ENCODE data around the gene DNAAF5. TPM values are rescaled to one million over a fixed set of nuclear protein-coding genes. Genes with fewer than 3 reads are reported as not detected.

DNAAF5 gene
- total and polyA plus RNA-seq, 2 of the 4 experiments (the other 2 are of a cell fraction): 12.4 to 32.6 TPM

DNA sequence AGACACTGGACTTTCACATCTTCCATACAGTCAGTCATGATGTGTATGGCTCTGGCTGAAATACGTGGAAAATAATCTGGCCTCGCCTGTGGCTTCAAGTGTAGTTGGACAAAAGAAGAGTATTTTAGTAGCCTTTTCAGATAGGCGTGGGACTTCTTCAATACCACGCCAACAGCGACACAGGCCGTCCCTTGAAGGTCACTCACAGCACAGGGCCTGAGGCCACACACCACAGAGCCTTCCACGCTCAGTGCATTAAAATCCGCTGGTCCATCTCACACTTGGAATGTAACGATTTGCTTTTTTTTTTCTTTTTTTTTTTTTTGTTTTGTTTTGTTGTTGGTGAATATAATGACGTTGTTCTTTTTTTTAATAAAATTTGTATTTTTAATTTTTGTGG lies 54.0 kb downstream of the DNAAF5 start:
- Histone ChIP-seq H2AK9ac (replicated peaks; ENCODE audit: low read depth, low read length, poor library complexity) (no peak overlapping the region), H2BK120ac (ENCODE audit: low read depth, low read length) (no peak overlapping the region), H3K4ac (ENCODE audit: low read depth, low read length) (no peak overlapping the region), H3K9me1 (ENCODE audit: insufficient read depth, low read length) (peaks cover 3% of the 10 kb centered on the region; the same call in 1 of the 2 replicates), H3K4me3 (ENCODE audit: insufficient read depth, low read depth, low read length) (no peak overlapping the region), H3K36me3 (ENCODE audit: control insufficient read depth, insufficient read depth, low read length) (peaks cover 40% of the 10 kb centered on the region), H4K5ac (ENCODE audit: low read depth, low read length) (no peak overlapping the region), H3K14ac (replicated peaks; ENCODE audit: low read depth, low read length) (no peak overlapping the region), H3K27me3 (ENCODE audit: control insufficient read depth, insufficient read depth, low read length) (no peaks in the 10 kb centered on the region), H3K4me2 (ENCODE audit: low read depth, low read length) (no peak overlapping the region), H2AFZ (replicated peaks; ENCODE audit: low read length, poor library complexity) (no peak overlapping the region), H2BK20ac (ENCODE audit: low read depth, low read length) (no peak overlapping the region), H3K56ac (ENCODE audit: extremely low read depth, insufficient read depth, low read length) (no peak overlapping the region), H4K20me1 (ENCODE audit: insufficient read depth, low read length) (no peaks in the 10 kb centered on the region; the same call in 1 of the 2 replicates), H4K8ac (ENCODE audit: low read depth in 2 of 2, low read length in 2 of 2) (no peak overlapping the region), H3K79me1 (ENCODE audit: low read depth in 1 of 2, low read length in 2 of 2) (no peaks in the 10 kb centered on the region), H2BK15ac (ENCODE audit: low read depth, low read length) (no peak overlapping the region), H3K4me1 (ENCODE audit: control insufficient read depth, insufficient read depth, low read length) (peaks cover 11% of the 10 kb centered on the region), H3K23ac (ENCODE audit: low read depth, low read length) (no peak overlapping the region), H3K18ac (ENCODE audit: low read depth, low read length) (no peak overlapping the region), H3K9me3 (ENCODE audit: control insufficient read depth, insufficient read depth, low read length) (no peaks in the 10 kb centered on the region), H2BK5ac (ENCODE audit: low read depth, low read length, poor library complexity, severe bottlenecking) (no peak overlapping the region), H4K91ac (ENCODE audit: insufficient read depth, low read depth, low read length) (no peak overlapping the region), H3K27ac (ENCODE audit: insufficient read depth, low read length) (no peak overlapping the region), H2AK5ac (ENCODE audit: low read depth, low read length) (no peak overlapping the region), H3K9ac (ENCODE audit: low read depth, low read length) (no peak overlapping the region)
- POLR2A ChIA-PET (ENCODE audit: unreplicated experiment): no interaction called here
- in situ Hi-C loops (cut with MboI; ENCODE audit: low sequenced_read_pairs) (no loop called here), intact Hi-C loops (cut with micrococcal nuclease) (no loop called here), dilution Hi-C loops (cut with HindIII; ENCODE audit: low sequenced_read_pairs, unreplicated experiment) (no loop called here)
- DNase-seq: no peak
- no TSS peak for BruUV-seq (replicated peaks)
- CTCF ChIA-PET: no interaction called here
- no peak for ATAC-seq (ENCODE audit: low read depth)
- TF ChIP-seq RAD21 (IDR thresholded peaks at IDR 0.05; ENCODE audit: low read length) (no peak), RFX5 (IDR thresholded peaks at IDR 0.05; ENCODE audit: low read depth, low read length) (no peak), CEBPB (IDR thresholded peaks at IDR 0.05; ENCODE audit: low read depth, low read length) (no peak), SMC3 (IDR thresholded peaks at IDR 0.05; ENCODE audit: low read depth, low read length) (no peak), NFE2L2 (IDR thresholded peaks at IDR 0.05; ENCODE audit: low read depth, low read length) (no peak), CHD1 (IDR thresholded peaks at IDR 0.05; ENCODE audit: low read depth, low read length) (no peak), FOS (IDR thresholded peaks at IDR 0.05; ENCODE audit: low read depth, low read length) (no peak), POLR2A (IDR thresholded peaks at IDR 0.05; ENCODE audit: low read depth, low read length) (no peak), RCOR1 (IDR thresholded peaks at IDR 0.05; ENCODE audit: insufficient replicate concordance, low read length) (no peak), MAZ (IDR thresholded peaks at IDR 0.05; ENCODE audit: borderline replicate concordance, low read depth, low read length) (no peak)
- TF ChIP-seq, protein P1, sequence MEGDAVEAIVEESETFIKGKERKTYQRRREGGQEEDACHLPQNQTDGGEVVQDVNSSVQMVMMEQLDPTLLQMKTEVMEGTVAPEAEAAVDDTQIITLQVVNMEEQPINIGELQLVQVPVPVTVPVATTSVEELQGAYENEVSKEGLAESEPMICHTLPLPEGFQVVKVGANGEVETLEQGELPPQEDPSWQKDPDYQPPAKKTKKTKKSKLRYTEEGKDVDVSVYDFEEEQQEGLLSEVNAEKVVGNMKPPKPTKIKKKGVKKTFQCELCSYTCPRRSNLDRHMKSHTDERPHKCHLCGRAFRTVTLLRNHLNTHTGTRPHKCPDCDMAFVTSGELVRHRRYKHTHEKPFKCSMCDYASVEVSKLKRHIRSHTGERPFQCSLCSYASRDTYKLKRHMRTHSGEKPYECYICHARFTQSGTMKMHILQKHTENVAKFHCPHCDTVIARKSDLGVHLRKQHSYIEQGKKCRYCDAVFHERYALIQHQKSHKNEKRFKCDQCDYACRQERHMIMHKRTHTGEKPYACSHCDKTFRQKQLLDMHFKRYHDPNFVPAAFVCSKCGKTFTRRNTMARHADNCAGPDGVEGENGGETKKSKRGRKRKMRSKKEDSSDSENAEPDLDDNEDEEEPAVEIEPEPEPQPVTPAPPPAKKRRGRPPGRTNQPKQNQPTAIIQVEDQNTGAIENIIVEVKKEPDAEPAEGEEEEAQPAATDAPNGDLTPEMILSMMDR (conservative IDR thresholded peaks at IDR 0.05; ENCODE audit: low read depth, low read length): no peak
- TF ChIP-seq, protein P2, sequence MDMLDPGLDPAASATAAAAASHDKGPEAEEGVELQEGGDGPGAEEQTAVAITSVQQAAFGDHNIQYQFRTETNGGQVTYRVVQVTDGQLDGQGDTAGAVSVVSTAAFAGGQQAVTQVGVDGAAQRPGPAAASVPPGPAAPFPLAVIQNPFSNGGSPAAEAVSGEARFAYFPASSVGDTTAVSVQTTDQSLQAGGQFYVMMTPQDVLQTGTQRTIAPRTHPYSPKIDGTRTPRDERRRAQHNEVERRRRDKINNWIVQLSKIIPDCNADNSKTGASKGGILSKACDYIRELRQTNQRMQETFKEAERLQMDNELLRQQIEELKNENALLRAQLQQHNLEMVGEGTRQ (IDR thresholded peaks at IDR 0.05; ENCODE audit: low read depth, low read length): no peak
- 96% methylated on average over 4 of the region's 10 CpGs; no CpG with 5 or more reads in 1 of the 2 experiments for WGBS, 2 experiments (ENCODE audit: extremely low coverage in 2 of 2, insufficient read length in 1 of 2)
